Activated CD8-positive, alpha-beta T cell treated with anti-CD3 and anti-CD28 coated beads for 36 hours (primary cell): ENCODE results near the gene MMP8. TPM values are rescaled to one million over a fixed set of nuclear protein-coding genes. Genes with fewer than 3 reads are reported as not detected.
"Not testable (repeated sequence)": the region's sequence is repeated elsewhere in the genome, so short reads cannot be mapped to it uniquely, and the experiment has no call there.

Source experiments
- ATAC-seq: fragments of 200-7000 bp; cut with Tn5 transposase; one replicate; pipeline ENCODE4 v1.10.0; 2021; ENCODE audit warnings: mild to moderate bottlenecking, moderate library complexity
- CTCF ChIA-PET: fragments of 350-600 bp; sonication (Branson Sonifier 250); formaldehyde crosslinking; loops from one replicate; lab custom pipeline; 2021; ENCODE audit warnings: antibody characterized with exemption; lab: Charles Lee
- POLR2A ChIA-PET: fragments of 350-600 bp; sonication (Branson Sonifier 250); formaldehyde crosslinking; loops from one replicate; lab custom pipeline; 2021; ENCODE audit warnings: antibody characterized with exemption; lab: Charles Lee
- DNase-seq: peaks from one replicate; pipeline ENCODE4 v3.0.0-alpha.2; 2020
- H3K27ac Mint-ChIP-seq: one replicate; pipeline ENCODE4 v1.8.0; 2021; ENCODE audit warnings: mild to moderate bottlenecking, mixed read lengths
- H3K27me3 Mint-ChIP-seq: one replicate; pipeline ENCODE4 v1.8.0; 2021; ENCODE audit warnings: mixed read lengths
- H3K36me3 Mint-ChIP-seq: one replicate; pipeline ENCODE4 v1.8.0; 2021; ENCODE audit warnings: low read depth, mixed read lengths
- H3K4me1 Mint-ChIP-seq: one replicate; pipeline ENCODE4 v1.8.0; 2021; ENCODE audit warnings: low read depth, mixed read lengths
- H3K4me3 Mint-ChIP-seq: one replicate; pipeline ENCODE4 v1.8.0; 2021; ENCODE audit warnings: mild to moderate bottlenecking, moderate library complexity, mixed read lengths
- H3K9me3 Mint-ChIP-seq: one replicate; pipeline ENCODE4 v1.8.0; 2021; ENCODE audit warnings: mixed read lengths
- intact Hi-C: fragments of 100-400 bp; cut with micrococcal nuclease; formaldehyde crosslinking; loops from one replicate; pipeline ENCODE4 v1.10.0; 2022
- total RNA-seq, 2 experiments: library from RNA; stranded (reverse); gene quantifications; one replicate each; pipeline ENCODE4 v1.2.3, GENCODE V29; 2021
- TF ChIP-seq, protein P1 (sequence below): fragments of 200-600 bp; IDR thresholded peaks from one replicate; pipeline ENCODE4 v1.8.0; 2022; ENCODE audit warnings: antibody characterized with exemption, mild to moderate bottlenecking

MMP8 gene
- total RNA-seq, 2 experiments from 2014 or later: not detected

DNA sequence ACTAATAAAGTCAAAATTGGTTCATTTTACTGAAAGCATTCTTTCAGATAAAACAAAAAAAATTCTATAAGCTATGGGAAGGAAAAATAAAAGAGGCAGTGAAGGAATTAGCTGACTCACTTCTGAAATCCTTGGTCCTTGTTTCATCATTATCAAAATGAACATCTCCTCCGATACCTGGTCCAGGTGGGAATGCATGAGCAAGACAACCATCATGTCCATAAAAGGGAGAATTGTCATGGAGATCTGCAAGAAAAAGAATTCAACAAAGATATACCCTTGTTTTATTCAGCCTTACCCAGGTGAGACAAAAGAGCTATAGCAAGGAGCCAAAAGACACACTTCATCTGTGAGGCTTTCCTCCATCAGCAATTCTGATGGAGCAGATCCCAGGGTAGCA lies 28.5 kb upstream of the MMP8 start:
- intact Hi-C loops: no loop called here
- peaks cover 3% of the 10 kb centered on the region for H3K9me3 Mint-ChIP-seq
- ATAC-seq (no peak), DNase-seq (no peak)
- TF ChIP-seq, protein P1, sequence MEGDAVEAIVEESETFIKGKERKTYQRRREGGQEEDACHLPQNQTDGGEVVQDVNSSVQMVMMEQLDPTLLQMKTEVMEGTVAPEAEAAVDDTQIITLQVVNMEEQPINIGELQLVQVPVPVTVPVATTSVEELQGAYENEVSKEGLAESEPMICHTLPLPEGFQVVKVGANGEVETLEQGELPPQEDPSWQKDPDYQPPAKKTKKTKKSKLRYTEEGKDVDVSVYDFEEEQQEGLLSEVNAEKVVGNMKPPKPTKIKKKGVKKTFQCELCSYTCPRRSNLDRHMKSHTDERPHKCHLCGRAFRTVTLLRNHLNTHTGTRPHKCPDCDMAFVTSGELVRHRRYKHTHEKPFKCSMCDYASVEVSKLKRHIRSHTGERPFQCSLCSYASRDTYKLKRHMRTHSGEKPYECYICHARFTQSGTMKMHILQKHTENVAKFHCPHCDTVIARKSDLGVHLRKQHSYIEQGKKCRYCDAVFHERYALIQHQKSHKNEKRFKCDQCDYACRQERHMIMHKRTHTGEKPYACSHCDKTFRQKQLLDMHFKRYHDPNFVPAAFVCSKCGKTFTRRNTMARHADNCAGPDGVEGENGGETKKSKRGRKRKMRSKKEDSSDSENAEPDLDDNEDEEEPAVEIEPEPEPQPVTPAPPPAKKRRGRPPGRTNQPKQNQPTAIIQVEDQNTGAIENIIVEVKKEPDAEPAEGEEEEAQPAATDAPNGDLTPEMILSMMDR: no peak
- peaks cover 14% of the 10 kb centered on the region for H3K27me3 Mint-ChIP-seq
- ChIA-PET CTCF (interaction anchor here (0.7 kb wide), 1 partner anchor 188 kb away, joined by 3 read pairs; no protein-coding TSS in a partner anchor), POLR2A (no interaction called here)
- no peaks in the 10 kb centered on the region for H3K36me3 Mint-ChIP-seq
- H3K27ac Mint-ChIP-seq: no peak overlapping the region
- H3K4me1 Mint-ChIP-seq: no peaks in the 10 kb centered on the region
- no peak overlapping the region for H3K4me3 Mint-ChIP-seq

- Mint-ChIP-seq H3K9me3 (peaks cover 7% of the 10 kb centered on the region), H3K36me3 (no peaks in the 10 kb centered on the region)
- CTCF ChIA-PET: no interaction called here
Observed at GRCh38 chr11:102751673-102752072, 26.9 kb upstream of the MMP8 start.

DNA sequence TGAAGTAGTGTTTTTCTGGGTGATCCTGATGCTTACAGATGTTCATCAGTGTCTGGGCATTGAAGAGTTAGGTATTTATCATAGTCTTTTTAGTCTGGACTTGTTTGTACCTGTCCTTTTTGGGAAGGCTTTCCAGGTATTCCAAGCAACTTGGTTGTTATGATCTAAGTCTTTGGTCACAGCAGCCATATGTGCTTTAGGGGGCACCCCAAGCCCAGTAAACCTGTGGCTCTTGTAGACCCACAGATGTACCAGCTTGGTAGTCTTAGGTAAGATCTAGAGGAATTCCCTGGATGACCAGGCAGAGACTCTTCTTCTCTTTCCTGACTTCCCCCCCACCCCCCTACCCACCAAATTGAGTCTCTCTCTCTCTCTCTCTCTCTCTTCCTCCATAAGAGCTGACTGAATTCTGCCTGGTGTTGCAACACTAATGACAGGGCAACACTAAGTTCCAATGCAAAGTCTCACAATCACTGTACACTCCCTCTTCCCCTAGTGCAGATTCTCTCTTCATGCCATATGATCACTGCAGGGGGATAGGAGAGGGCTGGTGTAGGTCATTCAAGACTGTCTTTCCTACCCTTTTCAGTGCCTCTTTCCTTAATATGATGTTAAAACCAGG lies 24.5 kb upstream of the MMP8 start:
- Mint-ChIP-seq H3K27me3 (peaks cover 6% of the 10 kb centered on the region), H3K4me1 (no peaks in the 10 kb centered on the region), H3K27ac (no peak overlapping the region), H3K9me3 (peaks cover 7% of the 10 kb centered on the region), H3K4me3 (no peak overlapping the region), H3K36me3 (no peaks in the 10 kb centered on the region)
- TF ChIP-seq, protein P1: no peak
- intact Hi-C loops: no loop called here
- no peak for DNase-seq
- no peak for ATAC-seq
- POLR2A ChIA-PET: no interaction called here
- CTCF ChIA-PET: no interaction called here

More at GRCh38 chr11:102751673-102752072, 26.9 kb upstream of the MMP8 start:
- Mint-ChIP-seq H3K4me3 (no peak overlapping the region), H3K4me1 (no peaks in the 10 kb centered on the region), H3K27ac (no peak overlapping the region), H3K27me3 (peaks cover 14% of the 10 kb centered on the region)
- no peak for DNase-seq
- intact Hi-C loops: no loop called here
- POLR2A ChIA-PET: no interaction called here
- no peak for ATAC-seq
- TF ChIP-seq, protein P1: no peak

- POLR2A ChIA-PET, CTCF ChIA-PET, H3K27ac Mint-ChIP-seq, H3K4me3 Mint-ChIP-seq, H3K4me1 Mint-ChIP-seq, DNase-seq, H3K36me3 Mint-ChIP-seq, intact Hi-C loops, H3K27me3 Mint-ChIP-seq, H3K9me3 Mint-ChIP-seq, ATAC-seq: not testable (repeated sequence)
Observed at GRCh38 chr11:102746746-102747578, 22.2 kb upstream of the MMP8 start.

DNA sequence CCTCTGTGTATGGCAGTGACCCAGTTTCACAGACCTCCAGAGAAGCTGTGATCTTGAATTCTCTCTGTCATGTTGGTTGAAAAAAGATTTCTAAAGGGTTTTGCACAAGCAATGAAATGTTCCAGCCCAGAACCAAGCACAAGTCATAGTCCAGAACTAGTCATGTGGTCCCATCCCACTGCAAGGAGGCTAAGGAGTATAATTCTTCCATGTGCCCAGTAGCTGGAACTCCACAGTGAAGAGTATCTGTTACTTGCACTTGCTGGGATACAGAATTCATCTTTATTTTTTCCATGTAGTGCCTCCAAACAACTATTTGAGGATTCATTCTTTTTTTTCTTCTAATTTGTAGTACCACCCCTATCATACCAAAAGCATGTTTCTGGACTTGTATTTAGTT lies 9.9 kb upstream of the MMP8 start:
- no peak for ATAC-seq
- H3K27ac Mint-ChIP-seq: no peak overlapping the region
- H3K4me3 Mint-ChIP-seq: no peak overlapping the region
- TF ChIP-seq, protein P1: no peak
- intact Hi-C loops: loop anchor here (5.0 kb wide), 1 partner anchor 208 kb away; no protein-coding TSS in a partner anchor
- H3K27me3 Mint-ChIP-seq: peaks cover 23% of the 10 kb centered on the region
- H3K9me3 Mint-ChIP-seq: no peaks in the 10 kb centered on the region
- DNase-seq: no peak
- no peaks in the 10 kb centered on the region for H3K36me3 Mint-ChIP-seq
- POLR2A ChIA-PET: no interaction called here
- H3K4me1 Mint-ChIP-seq: no peaks in the 10 kb centered on the region
- CTCF ChIA-PET: interaction anchor here (1.1 to 1.9 kb wide), 7 partner anchors 26 to 206 kb away, joined by 3 to 15 read pairs (median 4); partner anchors contain the start of gene MMP27
